ENCODE measurements around the gene SLAMF7.
"Not testable (repeated sequence)": the region's sequence is repeated elsewhere in the genome, so short reads cannot be mapped to it uniquely, and the experiment has no call there.

Gene SLAMF7

DNA sequence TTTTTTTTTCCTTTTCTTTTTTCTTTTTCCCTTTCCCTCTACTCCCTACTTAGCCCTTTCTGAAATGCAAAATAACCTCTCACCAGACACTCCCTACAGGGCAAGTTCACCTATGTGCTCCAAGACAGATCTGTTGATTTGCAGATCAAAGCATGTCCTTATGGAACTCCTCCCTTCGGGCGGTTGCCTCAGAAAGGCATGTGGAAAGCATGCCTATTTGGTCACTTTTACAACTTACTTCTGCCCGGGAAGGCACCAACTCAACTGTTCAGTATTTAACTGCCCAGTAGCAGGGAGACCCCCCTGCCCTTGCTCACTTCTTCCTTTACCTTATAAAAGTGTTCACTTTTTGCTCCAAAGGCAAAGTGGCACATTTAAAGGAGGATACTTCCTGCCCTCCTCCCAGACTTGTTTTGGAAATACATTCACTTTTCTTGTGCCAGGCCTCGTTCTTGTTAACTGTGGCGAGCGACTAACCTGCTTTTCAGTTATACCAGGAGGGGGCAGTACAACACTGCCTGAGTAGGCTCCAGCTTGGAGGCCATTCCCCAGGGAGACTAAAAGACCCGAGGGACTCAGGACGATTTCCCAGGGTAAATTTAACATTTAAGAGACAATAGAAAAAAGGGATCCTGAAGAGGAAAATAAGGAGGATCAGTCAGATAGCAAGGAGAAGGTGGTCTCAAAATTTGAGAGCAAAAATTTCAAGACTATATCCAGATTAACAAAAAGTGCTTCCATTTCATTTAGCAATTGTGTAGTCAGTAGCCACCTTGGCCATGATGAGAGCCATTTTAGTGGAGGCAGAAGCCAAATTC is 12.3 kb upstream of the SLAMF7 start:
- CTCF ChIA-PET = interaction anchor here (0.5 to 1.4 kb wide), 11 partner anchors 23 to 251 kb away, joined by 3 to 7 read pairs (median 4); no protein-coding TSS in a partner anchor
- DNase-seq (ENCODE audit: low spot score) = peak; percentile 57
- TF ChIP-seq, protein P1, sequence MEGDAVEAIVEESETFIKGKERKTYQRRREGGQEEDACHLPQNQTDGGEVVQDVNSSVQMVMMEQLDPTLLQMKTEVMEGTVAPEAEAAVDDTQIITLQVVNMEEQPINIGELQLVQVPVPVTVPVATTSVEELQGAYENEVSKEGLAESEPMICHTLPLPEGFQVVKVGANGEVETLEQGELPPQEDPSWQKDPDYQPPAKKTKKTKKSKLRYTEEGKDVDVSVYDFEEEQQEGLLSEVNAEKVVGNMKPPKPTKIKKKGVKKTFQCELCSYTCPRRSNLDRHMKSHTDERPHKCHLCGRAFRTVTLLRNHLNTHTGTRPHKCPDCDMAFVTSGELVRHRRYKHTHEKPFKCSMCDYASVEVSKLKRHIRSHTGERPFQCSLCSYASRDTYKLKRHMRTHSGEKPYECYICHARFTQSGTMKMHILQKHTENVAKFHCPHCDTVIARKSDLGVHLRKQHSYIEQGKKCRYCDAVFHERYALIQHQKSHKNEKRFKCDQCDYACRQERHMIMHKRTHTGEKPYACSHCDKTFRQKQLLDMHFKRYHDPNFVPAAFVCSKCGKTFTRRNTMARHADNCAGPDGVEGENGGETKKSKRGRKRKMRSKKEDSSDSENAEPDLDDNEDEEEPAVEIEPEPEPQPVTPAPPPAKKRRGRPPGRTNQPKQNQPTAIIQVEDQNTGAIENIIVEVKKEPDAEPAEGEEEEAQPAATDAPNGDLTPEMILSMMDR (conservative IDR thresholded peaks at IDR 0.05; ENCODE audit: low read depth) = peak; percentile 49
- POLR2A ChIA-PET (ENCODE audit: low non-redundant PET) = no interaction called here
- no peak overlapping the region for H3K27ac ChIP-seq

DNA sequence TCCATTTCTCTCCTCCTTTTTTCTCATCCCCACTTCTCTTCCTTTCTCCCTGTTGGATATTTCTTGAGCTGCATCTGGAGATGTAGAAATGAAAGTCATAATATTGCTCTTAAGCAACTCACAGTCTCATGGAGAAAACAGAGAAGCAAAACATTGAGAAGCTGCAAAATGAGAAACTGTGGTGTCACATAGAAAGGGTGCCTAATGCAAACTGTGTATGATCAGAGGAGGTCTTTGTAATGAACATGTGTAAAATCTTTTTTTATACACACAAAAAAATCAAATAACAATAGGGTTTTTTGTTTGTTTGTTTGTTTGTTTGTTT is 11.8 kb upstream of the SLAMF7 start:
- no peak overlapping the region for H3K27ac ChIP-seq
- no peak for DNase-seq (ENCODE audit: low spot score)
- TF ChIP-seq, protein P1 (conservative IDR thresholded peaks at IDR 0.05; ENCODE audit: low read depth) = no peak
- ChIA-PET POLR2A (ENCODE audit: low non-redundant PET) (no interaction called here), CTCF (interaction anchor here (0.5 to 1.4 kb wide), 11 partner anchors 22 to 274 kb away, joined by 3 to 7 read pairs (median 4); no protein-coding TSS in a partner anchor)

DNA sequence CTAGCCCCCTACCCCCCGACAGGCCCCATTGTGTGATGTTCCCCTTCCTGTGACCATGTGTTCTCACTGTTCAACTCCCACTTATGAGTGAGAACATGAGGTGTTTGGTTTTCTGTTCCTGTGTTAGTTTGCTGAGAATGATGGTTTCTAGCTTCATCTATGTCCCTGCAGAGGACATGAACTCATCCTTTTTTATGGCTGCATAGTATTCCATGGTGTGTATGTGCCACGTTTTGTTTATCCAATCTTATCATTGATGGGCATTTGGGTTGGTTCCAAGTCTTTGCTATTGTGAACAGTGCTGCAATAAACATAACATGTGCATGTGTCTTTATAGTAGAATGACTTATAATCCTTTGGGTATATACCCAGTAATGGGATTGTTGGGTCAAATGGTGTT is 7.5 kb upstream of the SLAMF7 start:
- POLR2A ChIA-PET (ENCODE audit: low non-redundant PET); CTCF ChIA-PET; H3K27ac ChIP-seq; DNase-seq (ENCODE audit: low spot score): not testable (repeated sequence)

DNA sequence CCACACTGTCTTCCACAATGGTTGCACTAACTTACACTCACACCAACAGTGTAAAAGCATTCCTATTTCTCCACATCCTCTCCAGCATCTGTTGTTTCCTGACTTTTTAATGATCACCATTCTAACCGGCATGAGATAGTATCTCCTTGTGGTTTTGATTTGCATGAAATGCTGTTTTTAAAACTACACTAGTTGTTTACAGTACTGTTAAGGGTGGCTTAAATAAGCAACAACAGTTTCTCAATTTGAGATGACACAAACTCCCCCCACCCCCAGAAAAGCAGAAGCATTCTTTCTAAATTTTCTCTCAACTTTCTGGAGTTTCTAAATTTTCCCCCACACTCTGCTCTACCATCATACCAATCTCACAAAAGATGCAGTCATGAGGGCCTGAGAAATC is 7.1 kb upstream of the SLAMF7 start:
- POLR2A ChIA-PET (ENCODE audit: low non-redundant PET) = no interaction called here
- H3K27ac ChIP-seq = no peak overlapping the region
- CTCF ChIA-PET = no interaction called here

DNA sequence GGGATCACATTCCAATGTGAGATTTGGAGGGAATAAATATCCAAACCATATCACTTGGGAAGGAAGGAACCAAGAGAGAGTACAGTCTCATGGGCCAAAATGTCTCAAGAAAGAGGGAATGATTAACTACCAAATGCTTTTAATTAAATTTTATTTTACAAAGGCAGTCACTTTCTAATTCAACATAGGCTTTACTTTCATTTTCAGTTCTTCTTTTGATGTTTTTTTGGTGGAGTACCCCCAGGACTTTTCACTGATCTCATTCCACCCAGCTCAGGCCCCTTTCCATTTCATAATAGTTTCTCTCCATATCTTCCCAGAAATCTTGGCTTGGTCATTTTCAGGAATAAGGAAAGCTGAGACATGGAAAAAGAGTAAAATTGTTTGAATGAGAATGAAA is 5.1 kb upstream of the SLAMF7 start:
- ChIA-PET POLR2A (ENCODE audit: low non-redundant PET) (no interaction called here), CTCF (interaction anchor here (0.6 kb wide), 1 partner anchor 34 kb away, joined by 6 read pairs; no protein-coding TSS in a partner anchor)
- no peak overlapping the region for H3K27ac ChIP-seq
- TF ChIP-seq, protein P1 (conservative IDR thresholded peaks at IDR 0.05; ENCODE audit: low read depth) = no peak
- DNase-seq (ENCODE audit: low spot score) = no peak

More for the DNA sequence above, 7.1 kb upstream of the SLAMF7 start:
- DNase-seq (ENCODE audit: low spot score) = no peak
- TF ChIP-seq, protein P1 (conservative IDR thresholded peaks at IDR 0.05; ENCODE audit: low read depth) = no peak

DNA sequence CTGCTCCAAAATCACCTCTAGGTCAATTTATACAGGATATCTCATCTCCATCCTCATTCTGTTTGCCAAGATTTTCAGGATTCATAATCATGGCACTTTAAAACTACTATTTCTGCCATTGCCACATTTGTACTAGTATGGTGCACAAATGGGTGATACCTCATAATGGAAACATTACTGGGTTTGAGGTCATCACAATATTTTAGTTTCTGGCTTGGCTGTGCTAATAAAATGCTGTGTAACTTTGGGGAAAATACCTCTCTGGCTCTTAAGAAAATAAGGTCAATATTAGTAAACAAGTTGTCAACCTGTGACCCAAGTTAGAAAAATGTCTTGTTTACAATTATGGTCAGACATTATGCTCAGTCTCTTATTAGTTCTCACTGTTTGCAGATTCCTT is 4.7 kb upstream of the SLAMF7 start:
- ChIA-PET CTCF (no interaction called here), POLR2A (ENCODE audit: low non-redundant PET) (no interaction called here)
- no peak overlapping the region for H3K27ac ChIP-seq
- no peak for DNase-seq (ENCODE audit: low spot score)
- TF ChIP-seq, protein P1 (conservative IDR thresholded peaks at IDR 0.05; ENCODE audit: low read depth) = no peak

DNA sequence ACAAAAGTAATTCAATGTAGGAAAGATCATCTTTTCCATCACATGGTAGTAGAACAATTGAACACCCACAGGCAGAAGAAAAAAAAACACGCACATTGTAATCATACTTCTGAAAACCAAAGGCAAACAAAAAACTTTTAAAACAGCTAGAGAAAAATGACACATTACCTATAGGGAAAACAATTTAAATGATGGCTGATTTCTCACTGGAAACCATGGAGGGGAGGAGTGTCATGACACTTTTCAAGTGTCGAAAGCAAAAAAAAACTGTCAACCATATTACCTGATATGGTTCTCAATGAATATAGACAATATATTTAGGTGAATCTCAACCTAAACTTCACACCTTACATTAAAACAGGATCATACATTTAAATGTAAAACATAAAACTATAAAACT is 776 bp upstream of the SLAMF7 start:
- ChIA-PET POLR2A (ENCODE audit: low non-redundant PET) (no interaction called here), CTCF (interaction anchor here (0.6 kb wide), 2 partner anchors 9 to 29 kb away, joined by 3 to 4 read pairs; no protein-coding TSS in a partner anchor)
- TF ChIP-seq, protein P1 (conservative IDR thresholded peaks at IDR 0.05; ENCODE audit: low read depth) = no peak
- no peak overlapping the region for H3K27ac ChIP-seq
- DNase-seq (ENCODE audit: low spot score) = no peak

Data from RWPE1 (cell line).